ENCODE results near the gene AK9. TPM values are rescaled to one million over a fixed set of nuclear protein-coding genes. Genes with fewer than 3 reads are reported as not detected.

The AK9 gene
- total and polyA plus RNA-seq, 2 of the 4 experiments (the other 2 are of a cell fraction) = 1.7 to 1.8 TPM

GRCh38 chr6:109690373-109690736 lies 647 bp downstream of the AK9 start:
- CTCF ChIA-PET = no interaction called here
- Histone ChIP-seq H2BK120ac (ENCODE audit: low read depth, low read length) (no peak overlapping the region), H2BK20ac (ENCODE audit: low read depth, low read length) (no peak overlapping the region), H3K4me2 (ENCODE audit: low read depth, low read length) (peak overlapping the region; percentile 90), H3K9me3 (ENCODE audit: control insufficient read depth, insufficient read depth, low read length) (no peaks in the 10 kb centered on the region), H2BK5ac (ENCODE audit: low read depth, low read length, poor library complexity, severe bottlenecking) (no peak overlapping the region), H3K27me3 (ENCODE audit: control insufficient read depth, insufficient read depth, low read length) (no peaks in the 10 kb centered on the region), H2AFZ (replicated peaks; ENCODE audit: low read length, poor library complexity) (peak overlapping the region; percentile 90), H2AK9ac (replicated peaks; ENCODE audit: low read depth, low read length, poor library complexity) (peak overlapping the region; percentile 74), H3K14ac (replicated peaks; ENCODE audit: low read depth, low read length) (no peak overlapping the region), H3K4me1 (ENCODE audit: control insufficient read depth, insufficient read depth, low read length) (no peaks in the 10 kb centered on the region; the same call in 1 of the 2 replicates), H3K9me1 (ENCODE audit: insufficient read depth, low read length) (no peaks in the 10 kb centered on the region), H3K79me1 (ENCODE audit: low read depth in 1 of 2, low read length in 2 of 2) (peaks cover 3 to 4% of the 10 kb centered on the region in 2 experiments; a peak in 2 of 4 replicates), H3K4ac (ENCODE audit: low read depth, low read length) (peak overlapping the region; percentile 54), H4K20me1 (ENCODE audit: insufficient read depth, low read length) (no peaks in the 10 kb centered on the region), H3K23ac (ENCODE audit: low read depth, low read length) (no peak overlapping the region), H3K9ac (ENCODE audit: low read depth, low read length) (peak overlapping the region; percentile 79), H2BK15ac (ENCODE audit: low read depth, low read length) (no peak overlapping the region), H3K36me3 (ENCODE audit: control insufficient read depth, insufficient read depth, low read length) (no peaks in the 10 kb centered on the region), H4K91ac (ENCODE audit: insufficient read depth, low read depth, low read length) (no peak overlapping the region), H3K18ac (ENCODE audit: low read depth, low read length) (0 out of 2 replicates have a peak overlapping the region, but pooled peaks have one; percentile 16), H4K5ac (ENCODE audit: low read depth, low read length) (no peak overlapping the region), H3K56ac (ENCODE audit: extremely low read depth, insufficient read depth, low read length) (peak overlapping the region; percentile 65; the same call in 1 of the 2 replicates), H4K8ac (ENCODE audit: low read depth in 2 of 2, low read length in 2 of 2) (peak overlapping the region; percentile 69 to 70; a peak in 3 of 4 replicates), H3K27ac (ENCODE audit: insufficient read depth, low read length) (no peak overlapping the region; the same call in 1 of the 2 replicates), H3K4me3 (ENCODE audit: insufficient read depth, low read depth, low read length) (peak overlapping the region; percentile 74), H2AK5ac (ENCODE audit: low read depth, low read length) (no peak overlapping the region)
- ATAC-seq (ENCODE audit: low read depth) (peak; percentile 4), DNase-seq (no peak)
- 0% methylated on average over 10 of the region's 24 CpGs; no CpG with 5 or more reads in 1 of the 2 experiments for WGBS, 2 experiments (ENCODE audit: extremely low coverage in 2 of 2, insufficient read length in 1 of 2)
- POLR2A ChIA-PET (ENCODE audit: unreplicated experiment) = interaction anchor here (0.6 kb wide), 1 partner anchor 154 kb away, joined by 4 read pairs; no protein-coding TSS in a partner anchor
- dilution Hi-C loops (cut with HindIII; ENCODE audit: low sequenced_read_pairs, unreplicated experiment) = no loop called here
- intact Hi-C loops (cut with micrococcal nuclease) = loop anchor here (2.0 to 10.0 kb wide), 3 partner anchors 94 to 306 kb away; partner anchors contain the start of gene CD164
- no TSS peak for BruUV-seq (replicated peaks)
- in situ Hi-C loops (cut with MboI; ENCODE audit: low sequenced_read_pairs) = loop anchor here (5.0 kb wide), 1 partner anchor 163 kb away; no protein-coding TSS in a partner anchor
- TF ChIP-seq SMC3 (IDR thresholded peaks at IDR 0.05; ENCODE audit: low read depth, low read length) = no peak
- TF ChIP-seq MAFK (IDR thresholded peaks at IDR 0.05; ENCODE audit: low read depth, low read length) = no peak
- no peak for TF ChIP-seq NFE2L2 (IDR thresholded peaks at IDR 0.05; ENCODE audit: low read depth, low read length)
- no peak for TF ChIP-seq USF2 (IDR thresholded peaks at IDR 0.05; ENCODE audit: low read depth, low read length)
- no peak for TF ChIP-seq MAZ (IDR thresholded peaks at IDR 0.05; ENCODE audit: borderline replicate concordance, low read depth, low read length)
- TF ChIP-seq ELK1 (IDR thresholded peaks at IDR 0.05; ENCODE audit: borderline replicate concordance, low read depth, low read length) = no peak
- no peak for TF ChIP-seq FOS (IDR thresholded peaks at IDR 0.05; ENCODE audit: low read depth, low read length)
- no peak for TF ChIP-seq POLR2A (IDR thresholded peaks at IDR 0.05; ENCODE audit: low read depth, low read length)
- no peak for TF ChIP-seq MXI1 (IDR thresholded peaks at IDR 0.05; ENCODE audit: borderline replicate concordance, low read depth, low read length)
- TF ChIP-seq CTCF (conservative IDR thresholded peaks at IDR 0.05; ENCODE audit: low read depth, low read length) = no peak
- no peak for TF ChIP-seq RFX5 (IDR thresholded peaks at IDR 0.05; ENCODE audit: low read depth, low read length)
- TF ChIP-seq CEBPB (IDR thresholded peaks at IDR 0.05; ENCODE audit: low read depth, low read length) = no peak
- TF ChIP-seq CHD1 (IDR thresholded peaks at IDR 0.05; ENCODE audit: low read depth, low read length) = no peak
- TF ChIP-seq BHLHE40 (IDR thresholded peaks at IDR 0.05; ENCODE audit: low read depth, low read length) = no peak
- TF ChIP-seq RCOR1 (IDR thresholded peaks at IDR 0.05; ENCODE audit: insufficient replicate concordance, low read length) = no peak
- no peak for TF ChIP-seq RAD21 (IDR thresholded peaks at IDR 0.05; ENCODE audit: low read length)
